ENCODE measurements around the gene ADSL.

The ADSL gene

GRCh38 chr22:40416636-40417035 lies 70.3 kb downstream of the ADSL start:
- no peak for DNase-seq (ENCODE audit: low read depth in 2 of 3, low spot score in 2 of 3)

GRCh38 chr22:40417041-40417440 lies 70.7 kb downstream of the ADSL start:
- no peak for DNase-seq (ENCODE audit: low read depth in 2 of 3, low spot score in 2 of 3)

- DNase-seq (ENCODE audit: low read depth in 2 of 3, low spot score in 2 of 3) = no peak
Measured at GRCh38 chr22:40417881-40418280, 71.6 kb downstream of the ADSL start.

- DNase-seq (ENCODE audit: low read depth in 2 of 3, low spot score in 2 of 3) = no peak
Measured at GRCh38 chr22:40418366-40419201, 72.3 kb downstream of the ADSL start.

GRCh38 chr22:40419718-40420117 lies 73.4 kb downstream of the ADSL start:
- no peak for DNase-seq (ENCODE audit: low read depth in 2 of 3, low spot score in 2 of 3)

GRCh38 chr22:40420341-40421081 lies 74.2 kb downstream of the ADSL start:
- DNase-seq (ENCODE audit: low read depth in 2 of 3, low spot score in 2 of 3) = no peak

- DNase-seq (ENCODE audit: low read depth in 2 of 3, low spot score in 2 of 3) = no peak
Measured at GRCh38 chr22:40421082-40421350, 74.7 kb downstream of the ADSL start.

- no peak for DNase-seq (ENCODE audit: low read depth in 2 of 3, low spot score in 2 of 3)
Measured at GRCh38 chr22:40421941-40422340, 75.6 kb downstream of the ADSL start.

GRCh38 chr22:40422558-40423309 lies 76.4 kb downstream of the ADSL start:
- no peak for DNase-seq (ENCODE audit: low read depth in 2 of 3, low spot score in 2 of 3)

GRCh38 chr22:40423310-40423688 lies 77.0 kb downstream of the ADSL start:
- no peak for DNase-seq (ENCODE audit: low read depth in 2 of 3, low spot score in 2 of 3)

GRCh38 chr22:40423882-40424640 lies 77.8 kb downstream of the ADSL start:
- DNase-seq (ENCODE audit: low read depth in 2 of 3, low spot score in 2 of 3) = no peak

GRCh38 chr22:40425082-40425481 lies 78.8 kb downstream of the ADSL start:
- DNase-seq (ENCODE audit: low read depth in 2 of 3, low spot score in 2 of 3) = no peak

GRCh38 chr22:40426594-40427333 lies 80.5 kb downstream of the ADSL start:
- DNase-seq (ENCODE audit: low read depth in 2 of 3, low spot score in 2 of 3) = no peak

- no peak for DNase-seq (ENCODE audit: low read depth in 2 of 3, low spot score in 2 of 3)
Measured at GRCh38 chr22:40428796-40429195, 82.5 kb downstream of the ADSL start.

- DNase-seq (ENCODE audit: low read depth in 2 of 3, low spot score in 2 of 3) = no peak
Measured at GRCh38 chr22:40429481-40429880, 83.2 kb downstream of the ADSL start.

- DNase-seq (ENCODE audit: low read depth in 2 of 3, low spot score in 2 of 3) = no peak
Measured at GRCh38 chr22:40430991-40431390, 84.7 kb downstream of the ADSL start.

GRCh38 chr22:40432157-40432556 lies 85.9 kb downstream of the ADSL start:
- no peak for DNase-seq (ENCODE audit: low read depth in 2 of 3, low spot score in 2 of 3)

GRCh38 chr22:40432625-40433024 lies 86.3 kb downstream of the ADSL start:
- DNase-seq (ENCODE audit: low read depth in 2 of 3, low spot score in 2 of 3) = no peak

GRCh38 chr22:40433416-40434090 lies 87.3 kb downstream of the ADSL start:
- no peak for DNase-seq (ENCODE audit: low read depth in 2 of 3, low spot score in 2 of 3)

GRCh38 chr22:40434106-40434505 lies 87.8 kb downstream of the ADSL start:
- DNase-seq (ENCODE audit: low read depth in 2 of 3, low spot score in 2 of 3) = no peak
